Non-pigmented ciliary epithelial cell (primary cell): Measurements from ENCODE around the gene CCNYL1.
"Not testable (repeated sequence)": the region's sequence is repeated elsewhere in the genome, so short reads cannot be mapped to it uniquely, and the experiment has no call there.

ENCODE experiments used
- DNase-seq: peaks from one replicate; pipeline ENCODE4 v3.0.0-alpha.2; 2010; ENCODE audit warnings: low read depth

CCNYL1 gene

DNA sequence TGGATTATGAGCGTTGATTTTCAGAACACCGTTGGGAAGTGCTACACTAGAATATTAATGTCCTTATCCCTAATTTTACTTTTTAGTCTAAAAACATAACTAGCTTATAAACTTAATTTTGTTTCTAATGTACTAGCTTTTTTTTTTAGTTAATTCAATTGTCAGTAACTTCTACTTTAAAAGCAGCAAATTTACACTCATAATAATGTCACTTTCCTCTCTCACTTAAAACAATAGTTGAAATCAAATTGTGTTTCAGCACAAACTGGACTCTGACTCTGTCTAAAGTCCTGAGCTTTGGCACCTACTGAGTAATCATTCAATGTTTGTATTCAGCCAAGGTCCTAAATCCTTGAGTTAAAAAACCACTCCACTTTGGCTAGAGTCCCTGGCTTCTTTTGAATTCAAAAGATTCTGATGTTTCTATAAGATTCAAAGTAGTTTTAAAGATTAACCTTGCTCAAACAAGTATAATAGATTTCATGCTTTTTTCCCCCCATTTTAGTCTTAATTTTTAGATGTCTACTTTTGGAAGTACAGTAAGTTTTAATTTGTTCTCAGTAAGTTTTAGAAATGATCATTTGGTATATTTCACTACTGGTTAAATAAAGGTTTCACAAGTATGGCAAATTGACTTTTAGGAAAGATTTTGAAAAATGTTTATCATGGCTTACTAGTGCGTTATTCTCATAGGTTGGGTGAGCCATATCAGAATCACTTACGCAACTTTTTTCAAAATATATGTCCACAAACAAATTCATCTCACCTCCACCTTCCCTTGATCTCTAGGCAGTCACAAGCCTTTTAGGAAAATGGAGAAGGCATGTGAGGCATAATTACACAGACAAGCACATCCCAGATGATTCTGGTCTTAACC, 23.4 kb downstream of the CCNYL1 start:
- no peak for DNase-seq

DNA sequence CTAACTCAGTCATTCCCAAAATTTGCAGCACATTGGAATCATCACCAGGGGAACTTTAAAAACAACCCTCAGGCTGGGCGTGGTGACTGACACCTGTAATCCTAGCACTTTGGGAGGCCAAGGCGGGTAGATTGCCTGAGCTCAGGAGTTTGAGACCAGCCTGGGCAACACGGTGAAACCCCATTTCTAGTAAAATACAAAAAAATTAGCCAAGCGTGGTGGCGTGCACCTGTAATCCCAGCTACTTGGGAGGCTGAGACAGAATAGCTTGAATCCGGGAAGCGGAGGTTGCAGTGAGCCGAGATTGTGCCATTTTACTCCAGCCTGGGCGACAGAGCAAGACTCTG, 24.0 kb downstream of the CCNYL1 start:
- DNase-seq = not testable (repeated sequence)

DNA sequence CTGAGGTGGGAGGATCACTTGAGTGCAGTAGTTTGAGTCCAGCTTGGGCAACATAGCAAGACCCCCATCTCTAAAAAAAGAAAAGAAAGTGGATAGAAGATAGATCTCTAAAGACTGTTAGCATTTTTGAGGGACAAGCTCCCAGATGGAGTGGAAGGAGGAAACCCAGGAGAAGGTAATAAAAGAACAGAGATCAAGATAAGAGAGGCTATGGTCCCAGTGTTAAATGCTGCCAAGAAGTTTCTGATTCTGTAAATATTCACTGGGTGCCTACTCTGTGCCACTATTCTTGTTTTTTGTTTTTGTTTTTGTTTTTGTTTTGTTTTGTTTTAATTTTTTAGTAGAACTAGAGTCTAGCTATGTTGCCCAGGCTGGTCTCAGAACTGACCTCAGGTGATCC, 32.1 kb downstream of the CCNYL1 start:
- DNase-seq = no peak

DNA sequence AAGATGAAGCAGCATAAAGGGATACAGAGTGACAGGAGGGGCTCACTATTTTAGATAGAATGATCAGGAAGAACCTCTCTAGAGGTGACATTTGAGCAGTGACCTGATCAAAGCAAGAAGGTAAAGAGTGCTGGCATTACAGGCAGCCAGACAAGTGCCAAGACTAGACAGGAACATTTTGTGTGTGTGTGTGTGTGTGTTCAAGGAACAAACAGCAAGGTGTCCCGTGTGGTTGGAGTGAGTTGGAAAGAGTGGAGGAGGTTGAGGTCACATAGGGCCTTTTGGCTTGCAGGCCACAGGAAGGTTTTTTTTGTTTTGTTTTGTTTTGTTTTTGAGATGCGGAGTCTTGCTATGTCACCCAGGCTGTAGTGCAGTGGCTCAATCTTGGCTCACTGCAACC, 32.6 kb downstream of the CCNYL1 start:
- DNase-seq = no peak

DNA sequence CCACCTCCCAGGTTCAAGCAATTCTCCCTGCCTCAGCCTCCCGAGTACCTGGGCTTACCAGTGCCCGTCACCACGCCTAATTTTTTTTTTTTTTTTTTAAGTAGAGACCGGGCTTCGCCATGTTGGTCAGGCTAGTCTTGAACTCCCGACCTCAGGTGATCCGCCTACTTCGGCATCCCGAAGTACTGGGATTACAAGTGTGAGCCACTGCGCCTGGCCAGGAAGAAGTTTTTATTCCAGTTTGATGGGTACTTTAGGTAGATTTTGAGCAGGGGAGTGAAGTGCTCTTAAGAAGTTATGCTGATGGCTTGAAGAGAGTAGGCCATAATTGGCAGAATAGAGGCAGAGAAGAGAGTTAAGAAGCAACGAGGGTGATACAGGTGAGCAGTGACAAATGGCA, 33.0 kb downstream of the CCNYL1 start:
- no peak for DNase-seq

DNA sequence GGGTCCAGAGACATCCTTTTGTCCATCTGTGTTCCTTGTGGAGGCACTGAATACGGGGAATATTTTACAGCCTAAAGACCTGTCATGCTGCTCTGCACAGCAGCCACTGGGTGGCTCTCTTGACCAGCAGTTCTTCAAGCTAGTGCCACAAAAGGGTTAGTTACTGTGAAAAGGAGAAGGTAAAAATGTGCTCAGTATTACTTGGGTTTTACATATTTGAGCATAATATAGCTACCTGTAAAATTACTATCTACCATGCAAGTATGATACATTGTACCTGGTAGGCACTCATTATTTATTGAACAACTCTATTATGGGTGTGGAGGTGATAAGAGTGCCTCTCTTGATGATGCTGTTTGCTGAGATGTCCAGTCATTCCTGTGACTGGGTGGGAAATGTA, 34.7 kb downstream of the CCNYL1 start:
- no peak for DNase-seq

DNA sequence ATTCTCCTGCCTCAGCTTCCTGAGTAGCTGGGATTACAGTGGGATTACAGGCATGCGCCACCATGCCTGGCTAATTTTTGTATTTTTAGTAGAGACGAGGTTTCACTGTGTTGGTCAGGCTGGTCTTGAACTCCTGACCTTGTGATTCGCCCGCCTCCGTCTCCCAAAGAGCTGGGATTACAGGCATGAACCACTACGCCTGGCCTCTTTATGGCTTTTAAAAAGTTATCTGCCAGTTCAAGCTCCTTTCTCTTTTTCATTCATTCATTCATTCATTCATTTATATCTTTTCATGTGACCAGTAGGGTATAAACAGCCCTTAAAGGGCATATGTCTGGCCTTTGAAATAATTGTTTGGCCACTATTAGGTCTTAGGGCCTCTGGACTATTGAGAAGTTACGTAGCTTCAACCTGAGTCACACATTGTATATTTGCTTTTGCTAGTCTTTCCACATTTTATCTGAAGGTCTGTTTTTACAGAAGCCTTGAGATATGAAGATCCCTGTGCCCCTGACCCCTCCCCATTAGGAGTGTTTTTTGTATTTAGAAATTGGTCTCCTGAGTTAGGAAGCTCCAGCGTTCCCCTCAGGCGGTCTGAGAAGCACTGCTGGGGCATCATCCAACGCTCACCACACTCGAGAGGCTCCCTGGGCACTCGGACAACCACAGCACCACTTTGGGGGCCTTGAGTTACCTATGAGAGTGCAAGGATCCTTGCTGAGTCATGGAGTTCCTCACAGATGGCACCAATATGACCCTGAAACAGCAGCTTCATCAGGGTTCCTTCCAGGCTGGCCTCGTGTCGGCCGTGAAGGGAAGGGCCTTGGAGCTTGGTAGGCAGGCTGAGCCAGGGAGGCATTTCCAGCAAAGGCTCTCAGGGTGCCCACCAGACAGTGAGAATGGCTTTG, 36.5 kb downstream of the CCNYL1 start:
- no peak for DNase-seq

DNA sequence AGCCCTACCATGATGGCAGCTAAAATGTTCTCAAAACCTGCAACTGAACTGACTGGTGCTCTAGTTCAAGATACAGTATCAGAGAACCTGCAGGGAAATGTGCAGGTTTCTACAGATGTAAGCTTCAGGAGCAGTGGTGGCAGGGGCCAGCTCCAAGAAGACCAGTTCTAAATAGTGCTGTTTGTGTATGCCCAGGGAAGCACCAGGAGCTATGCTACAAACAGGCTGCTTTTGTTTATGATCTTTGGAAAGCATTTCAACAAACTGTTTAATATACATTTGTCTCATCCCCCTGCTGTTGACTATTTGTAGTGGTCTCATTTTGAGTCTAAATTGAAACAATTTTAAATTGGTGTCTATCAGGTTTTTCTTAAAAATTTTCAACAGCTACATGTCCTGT, 37.6 kb downstream of the CCNYL1 start:
- DNase-seq = no peak

DNA sequence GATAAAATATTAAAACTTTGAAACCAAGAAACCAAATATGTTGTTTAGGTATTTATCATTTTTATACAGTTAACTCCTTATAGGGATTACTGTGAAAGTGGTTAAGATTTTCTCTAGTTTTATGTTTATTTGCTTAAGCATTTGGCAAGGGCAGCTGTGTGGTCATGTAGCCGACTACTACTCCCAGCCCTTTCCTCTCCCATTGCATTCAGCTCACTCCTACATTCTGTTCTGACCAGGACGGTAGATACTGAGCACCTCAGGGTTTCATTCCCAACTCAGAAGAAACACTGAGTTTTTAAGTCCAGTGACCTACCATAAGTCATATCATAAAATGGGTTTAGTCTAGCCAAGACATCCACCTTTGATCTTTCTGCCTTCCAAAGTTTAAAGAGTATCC, 38.4 kb downstream of the CCNYL1 start:
- DNase-seq = no peak

DNA sequence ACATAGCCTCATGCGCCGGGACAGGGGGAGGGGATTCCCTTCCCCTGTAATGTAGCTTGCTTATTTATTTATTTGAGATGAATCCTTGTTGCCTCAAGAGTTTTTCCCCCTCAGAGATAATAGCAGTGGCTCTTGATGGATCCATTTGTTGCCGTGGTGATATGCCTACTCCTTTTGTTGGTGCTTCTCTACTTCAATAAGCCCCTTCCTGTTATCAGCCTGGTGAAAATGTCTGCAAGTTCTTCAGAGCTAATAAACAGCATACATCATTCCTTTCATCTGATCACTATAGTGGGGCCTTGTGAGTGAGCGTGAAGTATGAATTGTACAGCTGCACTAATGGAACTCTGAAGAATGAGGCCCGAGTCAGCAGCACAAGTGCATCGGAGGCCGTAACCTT, 38.9 kb downstream of the CCNYL1 start:
- no peak for DNase-seq

DNA sequence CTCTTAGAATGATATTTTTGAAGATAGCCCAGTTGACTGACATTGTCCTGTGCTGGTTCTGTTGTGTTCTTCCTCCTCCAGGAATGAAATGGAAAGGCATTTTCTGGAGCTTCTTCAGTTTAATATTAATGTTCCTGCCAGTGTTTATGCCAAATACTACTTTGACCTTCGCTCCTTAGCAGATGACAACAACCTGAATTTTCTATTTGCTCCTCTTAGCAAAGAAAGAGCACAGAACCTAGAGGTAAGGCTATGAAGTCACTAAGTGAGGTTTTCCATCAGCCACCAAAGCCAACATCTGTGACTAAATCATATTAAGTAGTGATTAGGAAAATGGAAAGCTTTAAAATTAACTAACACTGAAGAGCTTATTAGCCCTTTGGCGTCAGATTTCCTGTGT, 39.4 kb downstream of the CCNYL1 start:
- DNase-seq = no peak

DNA sequence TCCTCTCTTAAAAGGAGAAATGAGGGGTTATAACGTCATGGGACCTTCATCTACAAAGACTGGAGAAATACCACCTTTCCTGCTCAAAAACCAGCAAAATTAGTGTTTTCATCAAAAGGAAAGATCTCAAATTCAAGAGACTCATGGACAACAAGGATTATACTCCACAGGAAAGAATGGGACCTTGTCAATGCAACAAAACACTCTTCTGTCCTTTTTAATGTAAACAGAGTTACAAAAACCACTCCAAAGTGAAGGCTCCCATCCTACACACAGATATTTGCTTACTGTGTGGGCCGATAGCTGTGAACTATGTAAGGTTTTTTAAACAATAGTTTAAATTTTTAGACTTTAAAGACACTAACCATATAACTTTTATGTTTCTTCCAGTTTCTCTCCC, 42.2 kb downstream of the CCNYL1 start:
- DNase-seq = not testable (repeated sequence)

DNA sequence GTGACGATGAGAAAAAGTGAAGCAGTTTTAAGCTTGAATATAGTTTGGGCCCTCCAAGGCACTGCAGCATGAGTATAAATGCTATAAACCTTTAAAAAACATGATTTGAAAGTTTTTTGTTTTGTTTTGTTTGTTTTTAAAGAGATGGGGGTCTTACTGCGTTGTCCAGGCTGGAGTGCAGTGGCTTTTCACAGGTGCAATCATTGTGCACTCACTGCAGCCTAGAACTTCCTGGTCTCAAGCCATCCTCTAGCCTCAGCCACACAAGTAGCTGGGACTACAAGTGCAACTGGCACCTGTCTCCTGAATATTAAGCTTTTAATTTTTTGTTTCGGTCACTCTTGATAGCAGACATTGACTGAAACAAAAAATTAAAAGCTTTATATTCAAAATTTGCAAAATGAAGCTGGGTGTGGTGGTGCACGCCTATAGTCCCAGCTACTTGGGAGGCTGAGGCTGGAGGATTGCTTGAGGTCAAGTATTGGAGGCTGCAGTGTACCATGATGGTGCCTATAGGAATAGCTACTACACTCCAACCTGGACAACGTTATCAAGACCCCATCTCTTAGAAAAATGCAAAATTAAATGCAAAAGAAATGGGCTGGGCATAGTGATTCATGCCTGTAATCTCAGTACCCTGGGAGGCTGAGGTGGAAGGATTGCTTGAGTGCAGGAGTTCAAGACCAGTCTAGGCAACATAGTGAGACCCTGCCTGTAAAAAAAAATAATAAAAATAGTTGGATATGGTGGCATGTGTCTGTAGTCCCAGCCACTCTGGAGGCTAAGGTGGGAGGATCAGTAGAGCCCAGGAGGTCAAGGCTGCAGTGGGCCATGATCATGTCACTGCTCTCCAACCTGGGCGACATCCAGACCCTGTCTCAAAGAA, 43.3 kb downstream of the CCNYL1 start:
- no peak for DNase-seq

DNA sequence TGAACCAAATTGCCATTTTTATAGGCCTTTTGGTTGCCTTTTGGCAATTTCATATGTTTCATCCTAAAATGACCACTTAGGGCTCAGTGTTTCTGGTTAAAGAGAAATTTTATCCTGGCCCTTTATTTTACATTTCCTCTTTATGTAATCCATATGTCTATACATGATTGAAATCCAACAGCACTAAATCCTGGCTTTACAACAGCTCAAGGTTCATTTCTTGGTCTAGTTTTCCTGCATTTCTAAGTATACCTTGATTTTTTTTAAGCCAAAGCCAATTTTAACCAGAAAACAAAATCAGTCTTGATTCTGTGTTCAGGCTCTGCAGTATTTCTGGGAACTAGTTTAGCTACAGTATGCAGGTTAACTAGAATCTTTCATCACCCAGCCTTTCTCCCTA, 46.6 kb downstream of the CCNYL1 start:
- no peak for DNase-seq

DNA sequence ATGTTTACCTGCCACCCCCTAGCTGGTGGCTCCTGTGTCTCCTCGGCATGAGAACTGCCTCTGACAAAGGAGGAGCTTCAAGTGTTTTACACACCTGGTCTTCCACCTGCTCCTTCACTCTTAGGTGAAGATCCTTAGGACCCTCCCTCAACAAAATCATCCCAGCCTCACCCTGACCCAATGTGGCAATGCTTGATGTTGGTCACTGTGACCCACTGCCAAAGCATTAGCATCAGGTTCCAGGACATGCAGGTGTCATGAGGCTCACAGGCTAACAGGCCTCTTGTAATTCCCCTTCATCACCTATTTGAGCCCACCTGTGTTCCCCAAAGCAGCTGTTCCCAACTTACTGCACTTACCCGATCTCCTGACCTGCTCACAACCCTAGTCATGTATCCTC, 48.5 kb downstream of the CCNYL1 start:
- DNase-seq = no peak

DNA sequence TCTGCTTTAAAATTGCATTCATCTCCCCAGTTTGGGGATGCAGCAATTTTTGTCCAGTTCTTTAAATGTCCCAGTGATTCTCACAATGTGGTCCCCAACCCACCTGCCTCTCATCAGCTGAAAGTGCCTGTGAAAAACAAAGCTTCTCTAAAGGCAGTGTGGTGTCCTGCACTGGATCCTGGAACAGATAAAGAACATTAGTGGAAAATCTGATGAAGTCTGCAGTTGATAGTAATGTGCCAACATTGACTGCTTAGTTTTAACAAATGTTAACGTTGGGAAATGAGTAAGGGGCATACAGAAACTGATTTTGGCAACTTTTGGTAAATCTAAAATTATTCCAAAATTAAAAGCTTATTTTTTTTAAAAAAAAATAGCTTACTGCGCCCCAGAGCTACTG, 49.0 kb downstream of the CCNYL1 start:
- no peak for DNase-seq

DNA sequence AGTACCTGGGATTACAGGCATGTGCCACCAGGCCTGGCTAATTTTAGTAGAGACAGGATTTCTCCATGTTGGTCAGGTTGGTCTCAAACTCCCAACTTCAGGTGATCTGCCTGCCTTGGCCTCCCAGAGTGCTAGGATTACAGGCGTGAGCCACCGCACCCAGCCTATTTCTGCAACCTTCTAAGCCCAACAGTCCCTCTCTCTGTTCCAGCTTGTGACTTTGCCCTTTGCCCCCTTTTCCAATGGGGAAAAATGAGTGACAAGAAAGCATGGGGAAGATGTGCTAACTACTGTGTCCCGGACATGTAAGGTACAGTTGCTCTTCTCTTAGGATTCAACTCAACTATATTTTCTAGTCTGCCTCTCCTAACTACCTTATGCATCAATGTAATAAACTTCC, 50.0 kb downstream of the CCNYL1 start:
- DNase-seq = not testable (repeated sequence)

DNA sequence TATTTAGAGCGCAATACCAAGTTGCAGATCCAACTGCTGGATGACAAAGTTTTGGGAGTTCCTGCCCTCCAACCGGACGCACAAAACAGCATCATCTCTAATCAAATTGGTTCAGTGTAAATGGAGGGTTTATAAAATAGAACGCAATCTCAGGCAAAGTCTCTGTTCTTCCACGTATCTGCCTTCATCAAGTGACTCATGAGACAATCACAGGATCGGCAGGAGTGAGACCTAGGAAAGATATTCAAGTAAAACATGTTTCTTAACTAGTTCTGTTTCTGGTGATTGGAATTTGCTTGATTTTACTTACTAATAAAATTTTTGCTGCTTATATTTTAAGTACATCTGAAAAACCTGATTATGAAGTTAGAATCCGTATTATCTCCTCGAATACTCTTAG, 50.7 kb downstream of the CCNYL1 start:
- no peak for DNase-seq

DNA sequence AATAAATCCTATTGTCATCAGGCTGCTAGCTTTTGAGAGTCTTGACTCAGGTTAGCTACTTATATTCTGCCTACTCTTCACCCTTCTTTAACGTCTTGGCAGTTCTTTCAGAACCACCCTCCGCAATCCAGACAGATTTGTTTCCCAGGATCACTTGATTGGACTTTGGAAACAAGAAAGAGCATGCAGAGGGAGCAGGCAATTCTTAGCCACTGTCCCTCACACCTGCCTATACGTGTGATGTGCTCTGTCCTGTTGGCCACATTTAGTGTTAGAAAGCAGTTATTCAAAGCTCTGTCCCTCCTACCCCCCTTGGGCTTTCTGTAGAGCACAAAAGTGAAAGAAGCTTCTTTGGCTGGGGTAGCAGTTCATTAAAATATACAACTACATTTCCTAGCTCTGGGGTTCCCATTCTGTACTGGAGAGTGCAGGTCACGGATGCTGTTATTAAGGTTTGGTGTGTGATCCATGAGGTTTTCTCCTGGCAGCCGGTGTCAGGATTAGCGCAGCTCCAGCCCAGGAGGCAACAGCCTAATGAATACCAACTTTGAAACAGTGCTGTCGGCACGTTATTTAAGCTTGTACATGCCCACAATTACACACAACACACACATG, 52.0 kb downstream of the CCNYL1 start:
- DNase-seq = no peak

DNA sequence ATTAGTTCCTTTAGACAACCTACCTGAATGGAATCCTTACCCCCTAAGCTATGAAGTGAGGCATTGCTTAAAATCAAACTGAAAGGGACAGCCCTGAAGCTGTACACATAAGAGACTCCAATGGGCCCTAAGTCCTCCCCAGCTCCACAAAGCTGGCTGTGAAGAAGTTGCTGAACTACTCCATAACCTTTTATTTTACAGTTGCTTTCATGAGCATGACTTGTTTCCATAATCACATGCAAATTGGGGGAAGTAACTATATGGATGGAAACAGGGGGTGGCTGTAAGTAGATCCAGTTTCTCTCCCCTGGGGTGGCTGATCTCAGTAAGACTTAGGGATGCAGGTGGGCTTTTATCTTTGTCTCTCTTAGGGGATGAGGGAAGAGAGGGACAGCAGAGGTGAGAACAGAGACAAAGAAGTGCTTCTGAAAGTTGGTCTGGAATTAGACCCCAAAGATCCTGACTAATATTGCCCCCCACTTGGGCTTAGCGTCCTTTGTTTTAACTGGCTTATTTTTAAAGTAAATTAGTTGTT, 52.7 kb downstream of the CCNYL1 start:
- no peak for DNase-seq

DNA sequence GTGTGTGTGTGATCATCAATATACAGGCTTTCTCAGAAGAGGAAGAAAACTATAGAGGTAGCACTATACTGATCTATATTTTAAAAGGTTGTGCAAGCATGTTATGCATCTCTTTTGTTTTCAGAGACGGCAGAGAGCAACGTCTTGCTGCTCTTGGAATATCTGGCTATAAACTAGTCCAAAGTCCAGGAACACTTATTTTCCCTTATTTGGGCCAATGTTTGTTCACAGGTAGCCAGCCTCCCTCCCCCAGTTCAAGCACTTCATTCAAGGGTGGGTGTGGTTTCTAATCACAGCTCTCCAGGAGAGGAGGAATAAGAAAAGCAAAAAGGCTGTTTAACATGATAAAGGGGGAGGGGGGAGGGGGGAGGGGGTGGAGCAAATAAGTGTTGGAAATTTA, 54.1 kb downstream of the CCNYL1 start:
- no peak for DNase-seq
